ENCODE measurements around the gene IFI27L2. TPM values are rescaled to one million over a fixed set of nuclear protein-coding genes. Genes with fewer than 3 reads are reported as not detected.

IFI27L2 gene
- polyA plus RNA-seq, 1 donor, result 17.3 TPM

GRCh38 chr14:94102768-94103482, 26.5 kb downstream of the IFI27L2 start:
- no peak for DNase-seq

- no peak for DNase-seq
Observed at GRCh38 chr14:94101748-94102147, 27.7 kb downstream of the IFI27L2 start.

GRCh38 chr14:94100847-94101246, 28.6 kb downstream of the IFI27L2 start:
- no peak for DNase-seq

- no peak for DNase-seq
Observed at GRCh38 chr14:94099006-94099405, 30.4 kb downstream of the IFI27L2 start.

- DNase-seq, result no peak
Observed at GRCh38 chr14:94098326-94098992, 30.9 kb downstream of the IFI27L2 start.

GRCh38 chr14:94097091-94097490, 32.3 kb downstream of the IFI27L2 start:
- no peak for DNase-seq

- no peak for DNase-seq
Observed at GRCh38 chr14:94093418-94093817, 36.0 kb downstream of the IFI27L2 start.

GRCh38 chr14:94089479-94089878, 39.9 kb downstream of the IFI27L2 start:
- no peak for DNase-seq

GRCh38 chr14:94088516-94088915, 40.9 kb downstream of the IFI27L2 start:
- no peak for DNase-seq

- DNase-seq, result no peak
Observed at GRCh38 chr14:94087891-94088290, 41.5 kb downstream of the IFI27L2 start.

GRCh38 chr14:94081386-94081820, 48.0 kb downstream of the IFI27L2 start:
- DNase-seq, result no peak

GRCh38 chr14:94080621-94081385, 48.6 kb downstream of the IFI27L2 start, which contains the start of the genes DDX24 and IFI27L1:
DDX24 (minus strand) TSS chr14:94081202; CDS start chr14:94079742, 1,460 bp downstream.
IFI27L1 (plus strand) TSS chr14:94081310; CDS start chr14:94096938, 15,628 bp downstream.
- peak; percentile 89 for DNase-seq

- DNase-seq, result no peak
Observed at GRCh38 chr14:94079891-94080620, 49.3 kb downstream of the IFI27L2 start.

GRCh38 chr14:94077823-94078222, 51.6 kb downstream of the IFI27L2 start:
- no peak for DNase-seq

Other genes starting within 250 kb of the IFI27L2 start
- not detected for gene FAM181A, start 202.3 kb downstream of the IFI27L2 start, polyA plus RNA-seq (ENCODE audit: insufficient read length)
- 0.40 TPM for gene ASB2, start 153.0 kb downstream of the IFI27L2 start, polyA plus RNA-seq (ENCODE audit: insufficient read length)
- gene CCDC197, start 132.3 kb downstream of the IFI27L2 start, polyA plus RNA-seq (ENCODE audit: insufficient read length), result not detected
- 5.9 TPM for gene OTUB2, start 103.3 kb downstream of the IFI27L2 start, polyA plus RNA-seq (ENCODE audit: insufficient read length)
- gene DDX24, start 48.4 kb downstream of the IFI27L2 start, polyA plus RNA-seq (ENCODE audit: insufficient read length), result 169 TPM
- gene IFI27L1, start 48.3 kb downstream of the IFI27L2 start, polyA plus RNA-seq (ENCODE audit: insufficient read length), result 33.8 TPM
- 5.5 TPM for gene IFI27, start 18.9 kb downstream of the IFI27L2 start, polyA plus RNA-seq (ENCODE audit: insufficient read length)
- 0.32 TPM for gene PPP4R4, start 44.7 kb upstream of the IFI27L2 start, polyA plus RNA-seq (ENCODE audit: insufficient read length)
- 0.23 TPM for gene SERPINA10, start 163.7 kb upstream of the IFI27L2 start, polyA plus RNA-seq (ENCODE audit: insufficient read length)
- 7.5 TPM for gene SERPINA6, start 193.7 kb upstream of the IFI27L2 start, polyA plus RNA-seq (ENCODE audit: insufficient read length)
- gene SERPINA2, start 237.1 kb upstream of the IFI27L2 start, polyA plus RNA-seq (ENCODE audit: insufficient read length), result not detected

All from left kidney (tissue), 2 donors.